Activated CD8-positive, alpha-beta T cell treated with anti-CD3 and anti-CD28 coated beads, Interleukin-2, amount 10 ng/mL, durations not matched to agents 7 days and 5 days (primary cell): ENCODE measurements around the gene DHH. TPM values are rescaled to one million over a fixed set of nuclear protein-coding genes. Genes with fewer than 3 reads are reported as not detected.

Experiments used
- ATAC-seq: fragments of 150-1000 bp; cut with Tn5 transposase; one replicate; pipeline ENCODE4 v1.10.0; 2021; ENCODE audit warnings: moderate library complexity
- CTCF ChIA-PET: fragments of 350-600 bp; sonication (Branson Sonifier 250); formaldehyde crosslinking; loops from one replicate; lab custom pipeline; 2021; ENCODE audit warnings: antibody characterized with exemption; lab: Charles Lee
- POLR2A ChIA-PET: fragments of 350-600 bp; sonication (Branson Sonifier 250); formaldehyde crosslinking; loops from one replicate; lab custom pipeline; 2021; ENCODE audit warnings: antibody characterized with exemption; lab: Charles Lee
- DNase-seq: peaks from one replicate; pipeline ENCODE4 v3.0.0-alpha.2; 2020
- H3K27ac Mint-ChIP-seq: one replicate; pipeline ENCODE4 v1.8.0; 2021; ENCODE audit warnings: mild to moderate bottlenecking, mixed read lengths
- H3K27me3 Mint-ChIP-seq: one replicate; pipeline ENCODE4 v1.8.0; 2021; ENCODE audit warnings: low read depth, mixed read lengths
- H3K36me3 Mint-ChIP-seq: one replicate; pipeline ENCODE4 v1.8.0; 2021; ENCODE audit warnings: low read depth, mixed read lengths
- H3K4me1 Mint-ChIP-seq: one replicate; pipeline ENCODE4 v1.8.0; 2021; ENCODE audit warnings: low read depth, mixed read lengths
- H3K4me3 Mint-ChIP-seq: one replicate; pipeline ENCODE4 v1.8.0; 2021; ENCODE audit warnings: mild to moderate bottlenecking, mixed read lengths
- H3K9me3 Mint-ChIP-seq: one replicate; pipeline ENCODE4 v1.8.0; 2022; ENCODE audit warnings: mixed read lengths; ENCODE audit not compliant: insufficient read depth
- total RNA-seq, 2 experiments: library from RNA; stranded (reverse); gene quantifications; one replicate each; pipeline ENCODE4 v1.2.3, GENCODE V29; 2021

DHH gene
- total RNA-seq, 2 experiments from 2014 or later: 0.16 TPM; not detected in 1

DNA sequence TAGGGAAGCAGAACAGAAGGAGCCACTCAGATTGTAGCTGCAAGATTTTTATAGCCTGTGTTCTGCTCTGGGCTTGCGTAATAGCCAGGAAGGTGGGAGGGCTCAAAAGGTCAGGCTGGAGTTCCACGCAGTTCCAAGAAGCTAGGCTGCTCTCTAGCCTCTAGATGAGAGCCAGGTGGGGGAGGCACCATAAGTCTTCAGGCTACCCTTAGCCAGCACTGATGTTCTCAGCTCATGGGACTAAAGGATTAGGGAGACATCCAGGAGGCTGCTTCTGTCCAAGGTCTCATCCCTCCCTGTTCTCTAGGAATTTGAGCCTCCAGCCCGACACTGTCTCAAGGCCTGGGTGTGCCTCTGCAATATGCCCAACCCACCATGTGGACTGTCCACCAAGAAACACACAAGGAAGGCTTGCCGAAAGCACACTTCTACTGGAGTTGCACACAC lies 14.4 kb upstream of the DHH start:
- Mint-ChIP-seq H3K27ac (no peak overlapping the region), H3K27me3 (no peaks in the 10 kb centered on the region), H3K4me1 (peaks cover 40% of the 10 kb centered on the region), H3K9me3 (no peaks in the 10 kb centered on the region), H3K4me3 (peak overlapping the region; percentile 97), H3K36me3 (peaks cover 10% of the 10 kb centered on the region)
- DNase-seq: no peak
- ChIA-PET POLR2A (interaction anchor here (0.9 to 15.7 kb wide), 5 partner anchors 9 to 157 kb away, joined by 3 to 165 read pairs (median 5); partner anchors contain the start of genes RHEBL1, TUBA1B and TUBA1C), CTCF (interaction anchor here (1.1 to 6.0 kb wide), 8 partner anchors 11 to 121 kb away, joined by 3 to 88 read pairs (median 14); partner anchors contain the start of genes DHH and TUBA1B)
- no peak for ATAC-seq

DNA sequence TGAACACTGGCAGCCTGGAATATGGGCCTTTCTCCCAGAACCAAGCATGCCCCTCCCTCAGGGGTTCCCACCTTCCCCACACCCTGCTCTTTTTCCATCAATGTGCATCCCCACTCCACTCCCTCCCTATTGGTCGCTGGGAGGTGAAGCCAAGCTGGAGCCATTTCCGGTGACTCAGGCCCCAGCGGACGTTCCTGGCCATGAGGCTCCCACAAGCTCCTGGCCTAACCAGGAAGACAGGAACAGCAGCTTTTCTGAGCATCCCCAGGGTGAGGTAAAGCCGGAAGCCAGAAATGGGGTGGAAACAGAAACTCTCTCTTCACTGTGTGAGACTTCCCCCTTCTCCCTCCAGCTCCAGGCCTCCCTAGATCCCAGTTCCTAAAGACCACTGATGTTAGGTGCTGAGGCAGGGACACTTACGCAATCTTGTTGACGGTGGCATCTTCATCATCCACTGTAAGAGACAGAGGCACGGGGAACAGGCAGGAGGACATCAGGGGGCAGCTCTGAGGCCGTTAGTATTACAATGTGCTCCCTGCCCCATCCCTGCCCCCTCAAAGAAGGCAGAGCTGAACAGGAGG lies 11.0 kb upstream of the DHH start:
- POLR2A ChIA-PET: interaction anchor here (0.9 to 15.7 kb wide), 2 partner anchors 14 to 24 kb away, joined by 3 to 165 read pairs; partner anchors contain the start of gene TUBA1B
- ATAC-seq: no peak

GRCh38 chr12:49104822-49105221 lies 10.2 kb upstream of the DHH start:
- H3K27ac Mint-ChIP-seq: no peak overlapping the region
- no peak for ATAC-seq
- CTCF ChIA-PET: interaction anchor here (0.7 to 10.1 kb wide), 9 partner anchors 8 to 131 kb away, joined by 3 to 179 read pairs (median 3); partner anchors contain the start of gene RHEBL1
- no peak for DNase-seq
- H3K36me3 Mint-ChIP-seq: peaks cover 12% of the 10 kb centered on the region
- no peak overlapping the region for H3K4me3 Mint-ChIP-seq
- peaks cover 31% of the 10 kb centered on the region for H3K4me1 Mint-ChIP-seq
- H3K27me3 Mint-ChIP-seq: no peaks in the 10 kb centered on the region
- POLR2A ChIA-PET: interaction anchor here (0.9 to 15.7 kb wide), 3 partner anchors 9 to 25 kb away, joined by 4 to 165 read pairs (median 4); partner anchors contain the start of gene TUBA1B
- no peaks in the 10 kb centered on the region for H3K9me3 Mint-ChIP-seq

More for the DNA sequence above, 11.0 kb upstream of the DHH start:
- CTCF ChIA-PET: interaction anchor here (1.0 to 10.1 kb wide), 7 partner anchors 7 to 130 kb away, joined by 3 to 179 read pairs (median 4); partner anchors contain the start of gene RHEBL1
- Mint-ChIP-seq H3K4me1 (peaks cover 35% of the 10 kb centered on the region), H3K27ac (no peak overlapping the region), H3K27me3 (no peaks in the 10 kb centered on the region), H3K9me3 (no peaks in the 10 kb centered on the region), H3K36me3 (peaks cover 14% of the 10 kb centered on the region), H3K4me3 (no peak overlapping the region)
- no peak for DNase-seq

DNA sequence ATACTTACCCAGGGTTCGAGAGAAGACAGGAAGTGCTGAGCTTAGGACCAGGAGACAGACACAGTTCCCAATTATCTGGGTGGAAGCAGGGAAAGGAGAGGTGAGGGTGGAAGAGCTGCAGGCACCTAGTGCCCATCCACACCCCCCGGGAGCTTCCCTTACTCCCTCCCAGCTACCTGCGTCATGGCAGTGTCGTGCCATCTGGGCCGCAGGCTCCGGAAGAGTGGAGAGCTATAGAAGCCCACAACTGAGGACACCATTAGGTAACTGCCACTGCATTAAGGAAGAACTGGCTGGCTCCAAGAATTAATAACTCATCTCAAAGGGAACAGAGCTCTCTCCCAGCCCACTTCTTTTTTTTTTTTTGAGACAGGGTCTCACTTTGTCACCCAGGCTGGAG lies 5.8 kb upstream of the DHH start:
- no peak overlapping the region for H3K4me3 Mint-ChIP-seq
- DNase-seq: no peak
- H3K4me1 Mint-ChIP-seq: peaks cover 10% of the 10 kb centered on the region
- H3K9me3 Mint-ChIP-seq: no peaks in the 10 kb centered on the region
- peaks cover 1% of the 10 kb centered on the region for H3K27me3 Mint-ChIP-seq
- ChIA-PET POLR2A (interaction anchor here (0.8 to 15.7 kb wide), 3 partner anchors 9 to 29 kb away, joined by 3 to 165 read pairs (median 6); partner anchors contain the start of genes LMBR1L and TUBA1B), CTCF (interaction anchor here (0.9 to 12.1 kb wide), 10 partner anchors 8 to 288 kb away, joined by 3 to 242 read pairs (median 8); partner anchors contain the start of genes LMBR1L, RHEBL1 and TUBA1B)
- peaks cover 13% of the 10 kb centered on the region for H3K36me3 Mint-ChIP-seq
- ATAC-seq: no peak
- H3K27ac Mint-ChIP-seq: no peak overlapping the region

DNA sequence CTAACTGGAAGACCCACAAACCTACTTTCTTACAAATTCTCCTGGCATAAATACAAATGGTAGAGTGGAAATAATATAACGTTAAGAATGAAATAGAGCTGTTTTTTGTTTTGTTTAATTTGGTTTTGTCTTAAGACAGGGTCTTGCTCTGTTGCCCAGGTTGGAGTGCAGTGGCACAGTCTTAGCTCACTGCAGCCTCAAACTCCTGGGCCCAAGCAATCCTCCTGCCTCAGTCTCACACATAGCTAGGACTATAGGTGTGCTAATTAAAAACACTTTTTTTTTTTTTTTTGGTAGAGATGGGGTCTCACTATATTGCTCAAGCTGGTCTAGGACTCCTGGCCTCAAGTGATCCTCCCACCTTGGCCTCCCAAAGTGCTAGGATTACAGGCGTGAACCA lies 4.1 kb upstream of the DHH start:
- CTCF ChIA-PET: interaction anchor here (0.7 to 12.1 kb wide), 26 partner anchors 10 to 154 kb away, joined by 3 to 242 read pairs (median 5); partner anchors contain the start of genes LMBR1L, RHEBL1, TUBA1A and TUBA1B
- H3K27me3 Mint-ChIP-seq: peaks cover 15% of the 10 kb centered on the region
- POLR2A ChIA-PET: interaction anchor here (1.5 to 15.7 kb wide), 3 partner anchors 10 to 31 kb away, joined by 6 to 165 read pairs (median 6); partner anchors contain the start of gene TUBA1B
- ATAC-seq (no peak), DNase-seq (no peak)
- peaks cover 9% of the 10 kb centered on the region for H3K4me1 Mint-ChIP-seq
- no peak overlapping the region for H3K4me3 Mint-ChIP-seq
- no peaks in the 10 kb centered on the region for H3K9me3 Mint-ChIP-seq
- H3K36me3 Mint-ChIP-seq: peaks cover 14% of the 10 kb centered on the region
- H3K27ac Mint-ChIP-seq: no peak overlapping the region

DNA sequence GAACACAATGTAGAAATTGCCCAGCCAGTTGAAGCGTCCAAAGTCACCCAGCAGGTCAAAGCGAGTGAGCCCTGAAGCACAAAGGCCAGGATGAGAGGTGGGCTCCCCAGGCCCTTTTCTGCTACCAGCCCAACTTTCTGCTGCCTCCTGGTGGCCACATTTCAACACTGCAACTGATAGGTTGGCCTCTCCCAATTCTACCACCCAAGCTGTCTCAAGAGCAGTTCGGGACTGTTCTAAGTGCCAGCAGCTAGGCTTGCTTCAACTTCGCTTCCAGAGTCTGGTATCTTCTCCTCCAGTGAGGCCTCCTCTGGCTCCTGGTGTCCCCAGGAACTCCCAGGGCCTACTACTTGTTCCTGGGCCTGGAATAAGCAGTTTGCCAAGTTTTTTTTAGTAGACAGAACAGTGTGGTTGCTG lies 3.4 kb upstream of the DHH start:
- no peaks in the 10 kb centered on the region for H3K9me3 Mint-ChIP-seq
- H3K27me3 Mint-ChIP-seq: peaks cover 22% of the 10 kb centered on the region
- POLR2A ChIA-PET: interaction anchor here (1.7 to 15.7 kb wide), 2 partner anchors 9 to 31 kb away, joined by 6 to 165 read pairs; partner anchors contain the start of gene TUBA1B
- peak; percentile 75 for DNase-seq
- H3K4me3 Mint-ChIP-seq: no peak overlapping the region
- H3K36me3 Mint-ChIP-seq: peaks cover 14% of the 10 kb centered on the region
- CTCF ChIA-PET: interaction anchor here (0.7 to 12.1 kb wide), 25 partner anchors 11 to 154 kb away, joined by 3 to 242 read pairs (median 5); partner anchors contain the start of genes LMBR1L, RHEBL1, TUBA1A and TUBA1B
- H3K4me1 Mint-ChIP-seq: peaks cover 13% of the 10 kb centered on the region
- peak; percentile 70 for ATAC-seq
- H3K27ac Mint-ChIP-seq: no peak overlapping the region

DNA sequence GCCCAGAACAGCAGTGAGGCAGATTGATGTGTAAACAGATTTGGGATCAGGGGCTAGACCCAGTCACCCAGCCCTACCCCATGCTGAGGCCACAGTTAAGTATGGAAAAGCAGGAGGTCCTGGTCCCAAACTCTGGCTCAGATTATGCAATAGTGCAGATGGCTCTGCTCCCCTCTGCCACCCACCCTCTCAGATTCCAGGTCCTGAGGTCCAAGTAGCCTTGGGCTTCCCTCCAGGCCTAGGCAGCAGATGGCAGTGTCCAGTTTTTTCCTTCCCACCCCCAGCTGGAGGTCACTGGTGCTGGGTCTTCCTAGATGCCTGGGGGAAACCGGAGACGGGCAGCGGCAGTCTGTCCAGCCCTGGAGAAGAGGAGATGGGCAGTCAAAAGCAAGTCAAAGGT lies 2.8 kb upstream of the DHH start:
- H3K36me3 Mint-ChIP-seq: peaks cover 14% of the 10 kb centered on the region
- CTCF ChIA-PET: interaction anchor here (1.3 to 12.1 kb wide), 13 partner anchors 11 to 138 kb away, joined by 4 to 242 read pairs (median 10); partner anchors contain the start of genes LMBR1L, RHEBL1, TUBA1A and TUBA1B
- peaks cover 27% of the 10 kb centered on the region for H3K27me3 Mint-ChIP-seq
- no peak overlapping the region for H3K4me3 Mint-ChIP-seq
- ATAC-seq (no peak), DNase-seq (no peak)
- H3K27ac Mint-ChIP-seq: no peak overlapping the region
- peaks cover 16% of the 10 kb centered on the region for H3K4me1 Mint-ChIP-seq
- POLR2A ChIA-PET: interaction anchor here (15.7 kb wide), 1 partner anchor 32 kb away, joined by 165 read pairs; the partner anchor contains the start of gene TUBA1B
- H3K9me3 Mint-ChIP-seq: no peaks in the 10 kb centered on the region

GRCh38 chr12:49094975-49095365 lies 369 bp upstream of the DHH start:
- no peak overlapping the region for H3K4me3 Mint-ChIP-seq
- no peak overlapping the region for H3K27ac Mint-ChIP-seq
- peaks cover 47% of the 10 kb centered on the region for H3K27me3 Mint-ChIP-seq
- ChIA-PET POLR2A (interaction anchor here (0.8 to 4.8 kb wide), 4 partner anchors 16 to 36 kb away, joined by 3 to 36 read pairs (median 7); partner anchors contain the start of genes KMT2D, LMBR1L and TUBA1B), CTCF (interaction anchor here (0.9 to 12.1 kb wide), 7 partner anchors 13 to 140 kb away, joined by 3 to 242 read pairs (median 6); partner anchors contain the start of genes LMBR1L and TUBA1B)
- no peaks in the 10 kb centered on the region for H3K9me3 Mint-ChIP-seq
- DNase-seq: no peak
- H3K4me1 Mint-ChIP-seq: peaks cover 39% of the 10 kb centered on the region
- no peak for ATAC-seq
- peaks cover 12% of the 10 kb centered on the region for H3K36me3 Mint-ChIP-seq

- ChIA-PET CTCF (interaction anchor here (0.7 to 12.1 kb wide), 13 partner anchors 9 to 249 kb away, joined by 3 to 242 read pairs (median 5); partner anchors contain the start of genes KMT2D, RHEBL1 and TUBA1B), POLR2A (interaction anchor here (0.7 to 4.8 kb wide), 3 partner anchors 17 to 170 kb away, joined by 3 to 36 read pairs (median 9); partner anchors contain the start of genes LMBR1L and TUBA1B)
- ATAC-seq (no peak), DNase-seq (no peak)
- no peak overlapping the region for H3K27ac Mint-ChIP-seq
- H3K9me3 Mint-ChIP-seq: no peaks in the 10 kb centered on the region
- peak overlapping the region; percentile 25 for H3K4me3 Mint-ChIP-seq
- peaks cover 49% of the 10 kb centered on the region for H3K4me1 Mint-ChIP-seq
- H3K36me3 Mint-ChIP-seq: peaks cover 12% of the 10 kb centered on the region
- H3K27me3 Mint-ChIP-seq: peaks cover 54% of the 10 kb centered on the region
These were observed 825 bp downstream of the DHH start for GRCh38 chr12:49093792-49094159.

- peaks cover 58% of the 10 kb centered on the region for H3K4me1 Mint-ChIP-seq
- H3K27me3 Mint-ChIP-seq: peaks cover 59% of the 10 kb centered on the region
- no peak overlapping the region for H3K4me3 Mint-ChIP-seq
- CTCF ChIA-PET: interaction anchor here (0.5 to 12.1 kb wide), 17 partner anchors 8 to 114 kb away, joined by 3 to 242 read pairs (median 6); partner anchors contain the start of genes RHEBL1 and TUBA1B
- H3K27ac Mint-ChIP-seq: no peak overlapping the region
- ATAC-seq (no peak), DNase-seq (no peak)
- POLR2A ChIA-PET: interaction anchor here (1.3 to 4.8 kb wide), 2 partner anchors 34 to 38 kb away, joined by 4 to 36 read pairs; partner anchors contain the start of gene TUBA1B
- H3K36me3 Mint-ChIP-seq: peaks cover 10% of the 10 kb centered on the region
- no peaks in the 10 kb centered on the region for H3K9me3 Mint-ChIP-seq
These were observed 1.7 kb downstream of the DHH start for GRCh38 chr12:49092816-49093406.
